Hepatocyte (in vitro differentiated cells): ENCODE data around the gene PDSS2.

ENCODE experiments used
- CTCF ChIP-seq: fragments of 200-600 bp; sonication (generic); IDR thresholded peaks from 2 replicates; pipeline ENCODE4 v1.5.1; 2016; ENCODE audit warnings: antibody characterized with exemption, mild to moderate bottlenecking; ENCODE audit not compliant: poor library complexity
- EZH2phosphoT487 ChIP-seq: fragments of 200-600 bp; sonication (generic); IDR thresholded peaks from one replicate; pipeline ENCODE4 v1.6.1; 2018; ENCODE audit warnings: antibody characterized with exemption, mild to moderate bottlenecking, low read depth, moderate library complexity; ENCODE audit not compliant: unreplicated experiment, severe bottlenecking

- no peak for TF ChIP-seq CTCF
- no peak for TF ChIP-seq EZH2phosphoT487
These were observed 214.5 kb downstream of the PDSS2 start for GRCh38 chr6:107244742-107245480.
